ENCODE measurements around the gene NOTO. TPM values are rescaled to one million over a fixed set of nuclear protein-coding genes. Genes with fewer than 3 reads are reported as not detected.

Gene NOTO
- polyA plus RNA-seq, result not detected in 2 replicates
- not detected in 2 replicates for polyA minus RNA-seq

GRCh38 chr2:73202156-73203054, at the start of gene NOTO:
Gene NOTO (plus strand): TSS chr2:73202574. CDS start chr2:73202667, 93 bp downstream.
- no peaks in the 10 kb centered on the region for H3K79me2 ChIP-seq (replicated peaks; ENCODE audit: insufficient read depth, low read length)
- H3K9me2 ChIP-seq (ENCODE audit: insufficient read depth, low read length), result no peaks in the 10 kb centered on the region
- no peaks in the 10 kb centered on the region for H3F3A ChIP-seq (ENCODE audit: insufficient read depth, low read length, poor library complexity, severe bottlenecking)
- H3K4me2 ChIP-seq (ENCODE audit: low read length), result no peak within 1 kb of the TSS
- H2AFZ ChIP-seq (ENCODE audit: low read depth, low read length), result no peak within 1 kb of the TSS
- H3K27ac ChIP-seq (ENCODE audit: low read length), result no peak within 1 kb of the TSS
- H3K27me3 ChIP-seq (ENCODE audit: insufficient read depth, low read depth, low read length), result peaks cover 68% of the 10 kb centered on the region
- H4K20me1 ChIP-seq (ENCODE audit: insufficient read depth), result no peaks in the 10 kb centered on the region
- H3K4me3 ChIP-seq (ENCODE audit: low read length), result peak within 1 kb of the TSS; percentile 50
- TF ChIP-seq MXI1 (conservative IDR thresholded peaks at IDR 0.05; ENCODE audit: poor library complexity, severe bottlenecking) (no peak), EZH2 (IDR thresholded peaks at IDR 0.05; ENCODE audit: borderline replicate concordance, insufficient read depth, low read length, poor library complexity, severe bottlenecking) (peak; percentile 77), POLR2AphosphoS5 (IDR thresholded peaks at IDR 0.05) (no peak), EP300 (conservative IDR thresholded peaks at IDR 0.05; ENCODE audit: poor library complexity, severe bottlenecking) (no peak), RAD21 (conservative IDR thresholded peaks at IDR 0.05) (no peak), REST (IDR thresholded peaks at IDR 0.05; ENCODE audit: borderline replicate concordance) (no peak), TAF1 (IDR thresholded peaks at IDR 0.05; ENCODE audit: low read depth) (no peak), SMC3 (conservative IDR thresholded peaks at IDR 0.05; ENCODE audit: poor library complexity) (no peak)
- no peaks in the 10 kb centered on the region for H3K36me3 ChIP-seq (ENCODE audit: insufficient read depth, low read length)
- H3K9me3 ChIP-seq (ENCODE audit: low read length), result no peaks in the 10 kb centered on the region
- no peak within 1 kb of the TSS for H3K9ac ChIP-seq (ENCODE audit: low read length)

- no peak overlapping the region for H3K4me3 ChIP-seq (ENCODE audit: low read length)
- peaks cover 3% of the 10 kb centered on the region for H3K9me3 ChIP-seq (ENCODE audit: low read length)
- no peak overlapping the region for H3K27ac ChIP-seq (ENCODE audit: low read length)
- H3K9me2 ChIP-seq (ENCODE audit: insufficient read depth, low read length), result no peaks in the 10 kb centered on the region
- no peaks in the 10 kb centered on the region for H3K79me2 ChIP-seq (replicated peaks; ENCODE audit: insufficient read depth, low read length)
- no peak overlapping the region for H2AFZ ChIP-seq (ENCODE audit: low read depth, low read length)
- H3F3A ChIP-seq (ENCODE audit: insufficient read depth, low read length, poor library complexity, severe bottlenecking), result no peaks in the 10 kb centered on the region
- H3K9ac ChIP-seq (ENCODE audit: low read length), result no peak overlapping the region
- H3K36me3 ChIP-seq (ENCODE audit: insufficient read depth, low read length), result no peaks in the 10 kb centered on the region
- TF ChIP-seq REST (IDR thresholded peaks at IDR 0.05; ENCODE audit: borderline replicate concordance) (no peak), CTCF (IDR thresholded peaks at IDR 0.05; ENCODE audit: poor library complexity, severe bottlenecking) (peak; percentile 58), EP300 (conservative IDR thresholded peaks at IDR 0.05; ENCODE audit: poor library complexity, severe bottlenecking) (no peak), RAD21 (conservative IDR thresholded peaks at IDR 0.05) (peak; percentile 58), SMC3 (conservative IDR thresholded peaks at IDR 0.05; ENCODE audit: poor library complexity) (peak; percentile 67)
- no peak overlapping the region for H3K4me2 ChIP-seq (ENCODE audit: low read length)
- peaks cover 4% of the 10 kb centered on the region for H3K27me3 ChIP-seq (ENCODE audit: insufficient read depth, low read depth, low read length)
- H4K20me1 ChIP-seq (ENCODE audit: insufficient read depth), result no peaks in the 10 kb centered on the region
Measured at GRCh38 chr2:73156539-73157124, 45.7 kb upstream of the NOTO start.
